GM10847 (cell line): Measurements from ENCODE around the gene CNTNAP2.

ENCODE experiments used
- POLR2A ChIP-seq: IDR thresholded peaks from 2 replicates; pipeline ENCODE4 v1.6.1; 2011; ENCODE audit not compliant: insufficient read length; ENCODE audit errors: extremely low read depth

Gene CNTNAP2

GRCh38 chr7:148330124-148330818 is 2213.7 kb downstream of the CNTNAP2 start:
- TF ChIP-seq POLR2A, result no peak

- TF ChIP-seq POLR2A, result no peak
Observed at GRCh38 chr7:148330822-148331221, 2214.2 kb downstream of the CNTNAP2 start.

- no peak for TF ChIP-seq POLR2A
Observed at GRCh38 chr7:148332191-148333186, 2215.9 kb downstream of the CNTNAP2 start.

- no peak for TF ChIP-seq POLR2A
Observed at GRCh38 chr7:148334441-148334956, 2217.9 kb downstream of the CNTNAP2 start.

GRCh38 chr7:148334959-148335577 is 2218.5 kb downstream of the CNTNAP2 start:
- no peak for TF ChIP-seq POLR2A

- TF ChIP-seq POLR2A, result no peak
Observed at GRCh38 chr7:148335790-148336189, 2219.2 kb downstream of the CNTNAP2 start.

GRCh38 chr7:148336411-148336810 is 2219.8 kb downstream of the CNTNAP2 start:
- no peak for TF ChIP-seq POLR2A

- no peak for TF ChIP-seq POLR2A
Observed at GRCh38 chr7:148337246-148337965, 2220.8 kb downstream of the CNTNAP2 start.

- no peak for TF ChIP-seq POLR2A
Observed at GRCh38 chr7:148337995-148338747, 2221.6 kb downstream of the CNTNAP2 start.

GRCh38 chr7:148340438-148341280 is 2224.1 kb downstream of the CNTNAP2 start:
- TF ChIP-seq POLR2A, result no peak

GRCh38 chr7:148344406-148344805 is 2227.8 kb downstream of the CNTNAP2 start:
- no peak for TF ChIP-seq POLR2A

- TF ChIP-seq POLR2A, result no peak
Observed at GRCh38 chr7:148347981-148348380, 2231.4 kb downstream of the CNTNAP2 start.

GRCh38 chr7:148348466-148348865 is 2231.9 kb downstream of the CNTNAP2 start:
- TF ChIP-seq POLR2A, result no peak

GRCh38 chr7:148356303-148356702 is 2239.7 kb downstream of the CNTNAP2 start:
- TF ChIP-seq POLR2A, result no peak

- no peak for TF ChIP-seq POLR2A
Observed at GRCh38 chr7:148362541-148362940, 2245.9 kb downstream of the CNTNAP2 start.
